Rectal smooth muscle tissue (tissue), 1 donor: Measurements from ENCODE around the gene MAN1B1.

Experiments
- H3K27ac ChIP-seq: one replicate; pipeline ENCODE4 v1.7.0; 2013; ENCODE audit warnings: low read depth, low read length, inconsistent platforms
- H3K27me3 ChIP-seq: one replicate; pipeline ENCODE4 v1.7.0; 2013; ENCODE audit warnings: low read length; ENCODE audit not compliant: control insufficient read depth, insufficient read depth
- H3K36me3 ChIP-seq: one replicate; pipeline ENCODE4 v1.7.0; 2013; ENCODE audit warnings: low read length; ENCODE audit not compliant: control insufficient read depth, insufficient read depth
- H3K4me1 ChIP-seq: one replicate; pipeline ENCODE4 v1.7.0; 2013; ENCODE audit warnings: low read length; ENCODE audit not compliant: control insufficient read depth, insufficient read depth
- H3K4me3 ChIP-seq: one replicate; pipeline ENCODE4 v1.7.0; 2013; ENCODE audit warnings: low read length
- H3K9ac ChIP-seq: one replicate; pipeline ENCODE4 v1.7.0; 2013; ENCODE audit warnings: low read length

MAN1B1 gene

GRCh38 chr9:137067860-137068538 lies 18.8 kb upstream of the MAN1B1 start:
- Histone ChIP-seq H3K27ac (no peak overlapping the region), H3K4me3 (no peak overlapping the region), H3K9ac (no peak overlapping the region), H3K36me3 (no peaks in the 10 kb centered on the region), H3K4me1 (no peaks in the 10 kb centered on the region), H3K27me3 (peaks cover 14% of the 10 kb centered on the region)

DNA sequence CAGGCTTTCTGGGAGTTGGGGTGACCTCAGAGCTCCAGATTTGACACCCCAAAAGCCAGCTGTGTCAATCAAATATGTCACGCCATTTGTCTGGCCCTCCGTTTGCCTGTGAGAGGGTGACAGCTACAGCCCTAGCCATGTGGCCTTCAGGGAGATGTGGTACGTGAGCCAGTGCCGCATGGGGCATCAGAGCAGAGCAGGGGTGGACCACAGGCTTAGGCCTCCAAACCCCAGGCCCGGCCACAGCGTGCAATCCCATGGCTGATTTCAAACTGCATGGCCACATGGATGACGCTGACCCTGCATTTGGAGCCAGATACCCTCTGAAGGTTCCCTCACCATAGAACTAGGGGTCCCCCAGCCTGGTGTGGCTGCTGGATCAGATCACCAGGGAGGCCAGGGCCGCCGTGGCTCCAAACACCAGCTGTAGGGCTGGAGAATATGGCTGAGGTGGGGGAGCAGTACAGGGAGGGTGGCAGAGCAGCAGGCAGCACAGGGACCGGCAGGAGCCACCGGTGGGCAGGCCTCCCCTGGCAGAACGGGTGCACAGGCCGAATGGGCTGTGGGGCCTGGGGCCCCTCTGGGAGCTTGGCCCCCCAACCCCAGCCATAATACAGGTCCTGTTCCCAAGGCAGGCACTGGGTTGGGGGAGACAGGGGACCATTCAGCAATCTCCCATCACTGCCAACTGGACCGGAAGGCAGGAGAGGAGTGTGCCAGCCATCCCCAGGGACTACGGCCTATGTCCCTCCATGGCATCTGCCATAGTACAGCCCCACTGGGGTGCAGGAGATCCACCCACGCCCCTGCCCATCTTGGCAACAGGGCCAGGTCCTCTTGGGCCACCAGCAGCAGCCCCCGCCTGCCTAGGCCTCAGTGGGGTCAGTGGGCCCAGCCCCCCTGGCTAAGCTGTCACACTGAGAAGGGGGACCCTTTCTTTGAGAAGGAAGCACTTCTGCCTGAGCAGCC lies 18.0 kb upstream of the MAN1B1 start:
- Histone ChIP-seq H3K27me3 (peaks cover 14% of the 10 kb centered on the region), H3K4me1 (no peaks in the 10 kb centered on the region), H3K9ac (no peak overlapping the region), H3K27ac (no peak overlapping the region), H3K4me3 (no peak overlapping the region), H3K36me3 (no peaks in the 10 kb centered on the region)

- no peaks in the 10 kb centered on the region for H3K4me1 ChIP-seq
These were observed 17.2 kb upstream of the MAN1B1 start for GRCh38 chr9:137069508-137070091.

GRCh38 chr9:137070201-137070905 lies 16.4 kb upstream of the MAN1B1 start, which contains the start of gene SAPCD2:
Gene SAPCD2, minus strand, starts transcription at chr9:137070557. Its CDS starts 97 bp downstream, at chr9:137070460.
- Histone ChIP-seq H3K4me1 (no peaks in the 10 kb centered on the region), H3K4me3 (peak within 1 kb of the TSS; percentile 37), H3K9ac (no peak within 1 kb of the TSS), H3K27ac (no peak within 1 kb of the TSS), H3K27me3 (peaks cover 14% of the 10 kb centered on the region), H3K36me3 (no peaks in the 10 kb centered on the region)

More at GRCh38 chr9:137069508-137070091, 17.2 kb upstream of the MAN1B1 start:
- Histone ChIP-seq H3K27ac (no peak overlapping the region), H3K36me3 (no peaks in the 10 kb centered on the region), H3K27me3 (peaks cover 14% of the 10 kb centered on the region), H3K4me3 (no peak overlapping the region), H3K9ac (no peak overlapping the region)

- H3K9ac ChIP-seq, result no peak overlapping the region
- H3K4me1 ChIP-seq, result no peaks in the 10 kb centered on the region
- H3K27ac ChIP-seq, result no peak overlapping the region
- H3K27me3 ChIP-seq, result peaks cover 14% of the 10 kb centered on the region
- H3K4me3 ChIP-seq, result peak overlapping the region; percentile 37
- no peaks in the 10 kb centered on the region for H3K36me3 ChIP-seq
These were observed 15.9 kb upstream of the MAN1B1 start for GRCh38 chr9:137070906-137071275.

DNA sequence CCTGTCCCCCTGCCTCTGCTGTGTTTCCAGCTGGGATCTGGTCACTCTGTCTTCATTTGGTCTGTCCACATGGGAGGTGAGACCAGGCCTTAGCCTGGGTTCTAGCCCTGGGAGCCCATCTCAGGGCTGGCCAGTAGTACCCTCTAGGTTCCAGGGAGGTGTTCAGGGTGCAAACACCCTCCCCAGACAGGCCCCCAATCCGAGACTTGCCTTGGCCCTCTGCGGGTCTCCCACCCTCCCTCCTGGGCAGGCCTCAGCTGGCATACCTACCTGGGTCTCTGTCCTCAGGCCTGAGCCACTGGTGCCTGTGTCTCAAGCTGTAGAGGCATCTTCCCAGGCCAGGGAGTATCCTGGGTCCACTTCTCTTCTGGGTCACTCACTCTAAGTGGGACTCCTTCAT lies 15.5 kb upstream of the MAN1B1 start:
- Histone ChIP-seq H3K4me1 (no peaks in the 10 kb centered on the region), H3K27me3 (peaks cover 14% of the 10 kb centered on the region), H3K36me3 (no peaks in the 10 kb centered on the region), H3K27ac (no peak overlapping the region), H3K4me3 (no peak overlapping the region), H3K9ac (no peak overlapping the region)

- Histone ChIP-seq H3K9ac (no peak overlapping the region), H3K4me1 (no peaks in the 10 kb centered on the region), H3K36me3 (no peaks in the 10 kb centered on the region), H3K27ac (no peak overlapping the region), H3K27me3 (peaks cover 7% of the 10 kb centered on the region), H3K4me3 (no peak overlapping the region)
These were observed 12.8 kb upstream of the MAN1B1 start for GRCh38 chr9:137073992-137074399.

GRCh38 chr9:137074657-137075274 lies 12.0 kb upstream of the MAN1B1 start:
- Histone ChIP-seq H3K27ac (no peak overlapping the region), H3K36me3 (no peaks in the 10 kb centered on the region), H3K4me3 (no peak overlapping the region), H3K4me1 (no peaks in the 10 kb centered on the region), H3K27me3 (no peaks in the 10 kb centered on the region), H3K9ac (no peak overlapping the region)

DNA sequence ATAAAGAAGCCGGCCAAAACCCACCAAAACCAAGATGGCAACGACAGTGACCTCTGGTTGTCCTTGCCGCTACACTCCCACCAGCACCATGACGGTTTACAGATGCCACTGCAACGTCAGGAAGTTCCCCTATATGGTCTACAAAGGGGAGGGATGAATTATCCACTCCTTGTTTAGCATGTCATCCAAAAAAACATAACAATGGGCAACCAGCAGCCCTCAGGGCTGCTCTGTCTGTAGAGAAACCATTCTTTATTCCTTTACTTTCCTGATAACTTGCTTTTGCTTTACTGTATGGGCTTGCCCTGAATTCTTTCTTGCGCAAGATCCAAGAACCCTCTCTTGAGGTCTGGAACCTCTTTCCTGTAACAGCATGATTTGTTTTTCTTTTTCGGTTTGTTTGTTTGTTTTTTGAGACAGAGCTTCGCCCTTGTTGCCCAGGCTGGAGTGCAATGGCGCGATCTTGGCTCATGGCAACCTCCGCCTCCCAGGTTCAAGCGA lies 11.5 kb upstream of the MAN1B1 start:
- Histone ChIP-seq H3K9ac (no peak overlapping the region), H3K4me1 (no peaks in the 10 kb centered on the region), H3K36me3 (no peaks in the 10 kb centered on the region), H3K27ac (no peak overlapping the region), H3K4me3 (no peak overlapping the region), H3K27me3 (no peaks in the 10 kb centered on the region)

DNA sequence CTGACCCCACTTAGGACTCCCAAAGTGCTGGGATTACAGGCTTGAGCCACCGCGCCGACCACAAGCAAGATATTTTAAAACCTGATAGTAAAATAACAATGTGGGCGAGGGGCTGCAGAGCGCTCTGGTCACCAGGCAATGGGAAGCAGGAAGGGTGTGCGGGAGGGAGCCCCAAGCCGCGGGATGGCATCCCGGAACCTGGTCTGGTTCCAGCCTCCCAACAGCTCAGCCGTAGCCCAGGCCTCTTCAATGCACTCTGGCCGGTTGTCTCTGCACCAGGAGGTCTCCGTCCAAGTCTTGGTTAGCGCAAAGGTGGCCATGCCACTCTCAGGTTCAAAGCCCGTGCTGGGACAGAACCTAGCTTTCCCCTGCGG lies 10.2 kb upstream of the MAN1B1 start:
- Histone ChIP-seq H3K4me1 (no peaks in the 10 kb centered on the region), H3K36me3 (no peaks in the 10 kb centered on the region), H3K9ac (no peak overlapping the region), H3K4me3 (peak overlapping the region; percentile 44), H3K27me3 (no peaks in the 10 kb centered on the region), H3K27ac (no peak overlapping the region)

DNA sequence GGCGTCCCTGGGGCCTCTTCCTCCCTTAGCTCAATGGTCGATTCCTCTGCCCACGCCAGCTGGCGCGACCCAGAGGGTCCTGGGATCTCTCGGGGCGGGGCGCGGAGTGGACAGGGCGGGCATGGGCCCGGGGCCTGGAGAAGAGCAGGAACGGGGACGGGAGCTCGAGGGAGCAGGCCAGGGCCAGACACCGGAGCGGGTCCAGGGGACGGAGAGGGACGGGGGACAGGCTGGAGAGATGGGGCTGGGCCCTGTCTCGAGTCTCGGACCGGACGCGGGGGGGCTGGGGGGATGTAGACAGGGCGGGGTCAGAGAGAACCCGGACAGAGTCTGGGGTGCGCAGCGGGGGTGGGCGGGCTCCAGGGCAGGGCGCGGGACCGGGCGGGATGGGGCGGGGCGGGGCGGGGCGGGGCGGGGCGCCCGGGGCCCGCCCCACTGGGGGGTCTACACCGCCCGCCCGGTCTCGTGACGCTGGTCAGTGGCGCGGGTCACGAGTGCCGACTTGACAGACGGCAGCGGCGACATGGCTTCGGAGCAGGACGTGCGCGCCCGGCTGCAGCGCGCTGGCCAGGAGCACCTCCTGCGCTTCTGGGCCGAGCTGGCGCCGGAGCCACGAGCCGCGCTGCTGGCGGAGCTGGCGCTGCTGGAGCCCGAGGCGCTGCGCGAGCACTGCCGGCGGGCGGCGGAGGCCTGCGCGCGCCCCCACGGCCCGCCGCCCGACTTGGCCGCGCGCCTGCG lies 9.6 kb upstream of the MAN1B1 start, which contains the start of gene UAP1L1:
Gene UAP1L1, plus strand, starts transcription at position 508 of the 738 bp plus-strand sequence. Its CDS starts 16 bp downstream, at position 524.
- H3K9ac ChIP-seq, result no peak within 1 kb of the TSS
- H3K27ac ChIP-seq, result no peak within 1 kb of the TSS
- H3K4me3 ChIP-seq, result peak within 1 kb of the TSS; percentile 61
- H3K4me1 ChIP-seq, result no peaks in the 10 kb centered on the region
- H3K27me3 ChIP-seq, result no peaks in the 10 kb centered on the region
- no peaks in the 10 kb centered on the region for H3K36me3 ChIP-seq
